ENCODE data around the gene FBXO45. TPM values are rescaled to one million over a fixed set of nuclear protein-coding genes. Genes with fewer than 3 reads are reported as not detected.
"Not testable (repeated sequence)": the region's sequence is repeated elsewhere in the genome, so short reads cannot be mapped to it uniquely, and the experiment has no call there.

FBXO45 gene, protein sequence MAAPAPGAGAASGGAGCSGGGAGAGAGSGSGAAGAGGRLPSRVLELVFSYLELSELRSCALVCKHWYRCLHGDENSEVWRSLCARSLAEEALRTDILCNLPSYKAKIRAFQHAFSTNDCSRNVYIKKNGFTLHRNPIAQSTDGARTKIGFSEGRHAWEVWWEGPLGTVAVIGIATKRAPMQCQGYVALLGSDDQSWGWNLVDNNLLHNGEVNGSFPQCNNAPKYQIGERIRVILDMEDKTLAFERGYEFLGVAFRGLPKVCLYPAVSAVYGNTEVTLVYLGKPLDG
- polyA plus RNA-seq (2013, experiment 1 of 4): 16.7 TPM
- 17.9 TPM for polyA plus RNA-seq (2013, experiment 2 of 4)
- polyA plus RNA-seq (2013, experiment 3 of 4): 10.9 TPM
- polyA plus RNA-seq (2013, experiment 4 of 4): 11.1 TPM

DNA sequence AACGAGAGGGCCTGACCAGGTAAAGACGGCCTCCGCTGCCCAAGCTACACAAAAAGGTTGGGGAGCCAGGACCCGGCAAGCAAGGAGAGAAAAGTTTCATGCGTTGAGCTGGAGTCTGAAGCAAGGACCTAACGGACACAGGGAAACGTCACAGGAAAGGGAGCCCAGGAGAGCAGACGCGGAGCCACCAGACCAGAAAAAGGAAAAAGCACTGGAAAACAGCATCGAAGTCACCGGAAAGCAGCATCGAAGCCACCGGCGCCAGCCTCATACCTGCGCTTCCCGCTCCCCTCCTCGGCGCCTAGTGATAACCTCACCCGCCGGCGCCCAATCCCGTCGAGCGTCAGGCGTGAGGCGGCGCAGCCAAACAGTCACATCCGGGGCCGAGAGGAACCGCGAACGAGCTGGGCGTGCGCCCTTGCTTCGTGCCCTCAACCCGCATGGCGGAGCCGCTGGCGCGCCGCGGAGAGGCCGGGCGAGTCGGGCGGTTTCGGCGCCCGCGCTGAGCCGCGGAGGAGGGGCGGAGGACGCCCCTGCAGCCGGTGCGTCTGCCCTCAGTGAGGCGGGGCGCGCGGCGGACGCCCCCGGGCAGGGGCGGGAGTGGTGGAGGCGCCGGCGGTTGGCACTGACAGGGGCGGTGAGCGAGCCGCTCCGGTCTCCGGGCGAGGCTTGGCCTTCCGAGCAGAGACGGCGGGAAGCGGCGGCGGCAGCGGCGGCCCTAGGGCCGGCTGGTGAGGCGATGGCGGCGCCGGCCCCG, at the start of gene FBXO45, which contains the start of gene WDR53:
FBXO45 (plus strand) TSS at position 415 of the 757 bp plus-strand sequence; CDS start at position 740, 325 bp downstream.
WDR53 (minus strand) TSS at position 309 of the 757 bp plus-strand sequence. CDS start 7,079 bp downstream, outside the sequence.
- no peaks in the 10 kb centered on the region for H3K9me3 ChIP-seq (ENCODE audit: control insufficient read depth, low read length)
- H3K27ac ChIP-seq (ENCODE audit: insufficient read depth, low read depth, low read length, poor library complexity, severe bottlenecking): peak within 1 kb of the TSS; percentile 75
- 1% methylated on average over 87 of the region's 87 CpGs for WGBS, 2 experiments
- no peaks in the 10 kb centered on the region for H3K27me3 ChIP-seq (ENCODE audit: control insufficient read depth, insufficient read depth, low read length, poor library complexity, severe bottlenecking)
- H3K4me3 ChIP-seq (ENCODE audit: insufficient read depth, low read depth, low read length): peak within 1 kb of the TSS; percentile 78
- no peaks in the 10 kb centered on the region for H3K36me3 ChIP-seq (ENCODE audit: control insufficient read depth, insufficient read depth, low read length)
- H3K4me1 ChIP-seq (ENCODE audit: control insufficient read depth, insufficient read depth, low read length): peaks cover 5% of the 10 kb centered on the region

DNA sequence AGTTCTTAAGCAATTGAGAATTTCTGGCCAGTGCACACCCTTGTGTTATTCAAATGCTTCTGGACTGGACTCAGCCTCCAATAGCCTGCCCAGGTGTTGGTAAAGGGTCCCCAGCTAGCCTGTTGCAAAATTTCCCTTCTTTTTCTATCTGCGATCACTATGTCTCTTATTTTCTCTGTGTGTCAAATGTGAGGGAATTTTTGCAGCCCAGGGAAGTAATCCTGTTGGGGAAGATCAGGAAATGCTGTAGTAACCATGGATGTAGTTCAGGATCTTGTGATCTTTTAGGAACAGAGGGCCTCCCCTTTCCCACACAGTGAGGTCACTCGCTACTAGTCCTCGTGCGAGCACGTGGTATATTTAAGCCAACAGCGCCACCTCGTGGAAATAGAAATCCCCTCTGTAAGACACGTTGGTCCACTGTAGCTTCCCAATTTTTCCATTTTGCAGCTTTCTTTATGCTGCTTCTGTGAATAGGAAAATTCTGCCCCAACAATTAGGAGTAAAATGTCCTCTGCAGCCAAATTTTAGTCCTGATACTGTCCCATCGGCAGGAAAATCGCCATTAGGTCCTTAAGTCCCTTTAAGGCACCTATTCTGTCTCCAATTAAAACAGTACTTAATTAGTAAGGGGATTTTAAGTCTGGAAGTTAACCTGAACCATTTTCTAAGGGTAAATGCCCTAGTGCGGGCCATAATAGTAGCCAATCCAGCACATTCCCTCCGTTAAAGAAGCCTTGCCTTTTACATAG, 49.3 kb upstream of the FBXO45 start:
- no peaks in the 10 kb centered on the region for H3K27me3 ChIP-seq (ENCODE audit: control insufficient read depth, insufficient read depth, low read length, poor library complexity, severe bottlenecking)
- no peak overlapping the region for H3K27ac ChIP-seq (ENCODE audit: insufficient read depth, low read depth, low read length, poor library complexity, severe bottlenecking)
- H3K9me3 ChIP-seq (ENCODE audit: control insufficient read depth, low read length): peaks cover 4% of the 10 kb centered on the region
- no peak overlapping the region for H3K4me3 ChIP-seq (ENCODE audit: insufficient read depth, low read depth, low read length)
- WGBS, 2 experiments: 64 to 65% methylated on average over 12 of the region's 12 CpGs
- H3K36me3 ChIP-seq (ENCODE audit: control insufficient read depth, insufficient read depth, low read length): no peaks in the 10 kb centered on the region
- no peaks in the 10 kb centered on the region for H3K4me1 ChIP-seq (ENCODE audit: control insufficient read depth, insufficient read depth, low read length)

DNA sequence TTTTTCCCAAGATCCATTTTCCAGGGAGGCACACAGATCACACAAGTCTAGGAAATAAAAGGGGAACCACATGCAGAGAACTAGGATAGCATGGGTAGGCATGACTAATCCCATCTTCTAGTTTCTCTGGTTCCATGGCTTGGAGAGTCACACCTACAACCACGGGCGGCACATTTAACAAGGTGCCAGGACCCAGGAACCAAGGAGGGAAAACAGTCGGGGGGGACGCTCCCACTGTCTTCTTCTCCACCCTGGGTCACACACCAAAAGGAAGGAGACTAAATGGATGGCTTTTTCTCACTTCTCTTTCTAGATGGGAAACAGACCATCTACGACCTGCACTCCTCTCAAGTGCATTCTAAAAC, 48.8 kb upstream of the FBXO45 start:
- H3K27me3 ChIP-seq (ENCODE audit: control insufficient read depth, insufficient read depth, low read length, poor library complexity, severe bottlenecking): no peaks in the 10 kb centered on the region
- H3K4me1 ChIP-seq (ENCODE audit: control insufficient read depth, insufficient read depth, low read length): no peaks in the 10 kb centered on the region
- no peak overlapping the region for H3K4me3 ChIP-seq (ENCODE audit: insufficient read depth, low read depth, low read length)
- no peaks in the 10 kb centered on the region for H3K36me3 ChIP-seq (ENCODE audit: control insufficient read depth, insufficient read depth, low read length)
- peaks cover 4% of the 10 kb centered on the region for H3K9me3 ChIP-seq (ENCODE audit: control insufficient read depth, low read length)
- H3K27ac ChIP-seq (ENCODE audit: insufficient read depth, low read depth, low read length, poor library complexity, severe bottlenecking): no peak overlapping the region
- 85 to 88% methylated on average over 5 of the region's 5 CpGs for WGBS, 2 experiments

DNA sequence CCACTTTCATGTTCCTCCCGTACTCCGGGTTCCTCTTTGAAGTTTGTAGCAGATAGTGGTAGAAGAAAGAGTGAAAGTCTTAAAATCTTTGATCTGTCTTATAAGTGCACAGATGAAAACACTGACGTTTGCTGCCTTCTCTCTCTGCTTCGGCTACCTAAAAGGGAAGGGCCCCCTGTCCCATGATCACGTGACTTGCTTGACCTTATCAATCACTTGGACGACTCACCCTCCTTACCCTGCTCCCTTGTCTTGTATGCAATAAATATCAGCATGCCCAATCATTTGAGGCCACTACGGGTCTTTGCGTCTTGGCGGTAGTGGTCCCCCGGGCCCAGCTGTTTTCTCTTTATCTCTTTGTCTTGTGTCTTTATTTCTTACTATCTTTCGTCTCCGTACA, 47.2 kb upstream of the FBXO45 start:
- H3K9me3 ChIP-seq (ENCODE audit: control insufficient read depth, low read length); H3K36me3 ChIP-seq (ENCODE audit: control insufficient read depth, insufficient read depth, low read length); H3K4me1 ChIP-seq (ENCODE audit: control insufficient read depth, insufficient read depth, low read length); H3K27me3 ChIP-seq (ENCODE audit: control insufficient read depth, insufficient read depth, low read length, poor library complexity, severe bottlenecking); H3K27ac ChIP-seq (ENCODE audit: insufficient read depth, low read depth, low read length, poor library complexity, severe bottlenecking); H3K4me3 ChIP-seq (ENCODE audit: insufficient read depth, low read depth, low read length): not testable (repeated sequence)
- 85 to 86% methylated on average over 12 of the region's 12 CpGs for WGBS, 2 experiments

DNA sequence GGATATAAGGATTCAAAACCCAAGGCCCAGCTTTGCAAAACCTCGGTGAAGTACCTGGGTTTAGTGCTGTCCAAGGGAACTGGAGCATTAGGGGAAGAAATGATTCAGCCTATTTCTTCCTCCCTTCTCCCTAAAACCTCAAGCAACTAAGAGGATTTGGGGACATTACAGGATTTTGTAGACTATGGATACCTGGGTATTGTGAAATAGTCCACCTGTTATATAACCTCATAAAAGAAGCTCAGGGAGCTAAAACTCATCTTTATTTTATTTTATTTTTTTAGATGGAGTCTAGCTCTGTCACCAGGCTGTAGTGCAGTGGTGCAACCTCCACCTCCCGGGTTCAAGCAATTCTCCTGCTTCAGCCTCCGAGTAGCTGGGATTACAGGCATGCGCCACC, 44.6 kb upstream of the FBXO45 start:
- no peaks in the 10 kb centered on the region for H3K4me1 ChIP-seq (ENCODE audit: control insufficient read depth, insufficient read depth, low read length)
- no peak overlapping the region for H3K27ac ChIP-seq (ENCODE audit: insufficient read depth, low read depth, low read length, poor library complexity, severe bottlenecking)
- no peak overlapping the region for H3K4me3 ChIP-seq (ENCODE audit: insufficient read depth, low read depth, low read length)
- no peaks in the 10 kb centered on the region for H3K36me3 ChIP-seq (ENCODE audit: control insufficient read depth, insufficient read depth, low read length)
- H3K27me3 ChIP-seq (ENCODE audit: control insufficient read depth, insufficient read depth, low read length, poor library complexity, severe bottlenecking): peaks cover 4% of the 10 kb centered on the region
- WGBS, 2 experiments: 94 to 96% methylated on average over 4 of the region's 4 CpGs
- H3K9me3 ChIP-seq (ENCODE audit: control insufficient read depth, low read length): peaks cover 4% of the 10 kb centered on the region

DNA sequence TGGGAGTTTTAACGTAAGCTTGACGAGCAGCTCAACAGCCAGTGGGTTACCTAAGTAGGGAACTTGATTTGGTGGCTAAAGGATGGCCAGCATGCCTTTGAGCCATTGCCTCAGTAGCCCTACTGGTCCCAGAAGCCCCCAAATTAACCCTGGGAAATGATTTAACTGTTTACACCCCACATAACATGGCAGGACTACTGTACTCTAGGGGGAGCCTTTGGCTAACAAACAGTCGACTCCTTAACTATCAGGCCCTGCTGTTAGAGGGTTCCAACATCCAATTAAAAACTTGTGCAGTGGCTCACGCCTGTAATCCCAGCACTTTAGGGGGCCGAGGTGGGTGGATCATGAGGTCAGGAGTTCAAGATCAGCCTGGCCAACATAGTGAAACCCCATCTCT, 43.9 kb upstream of the FBXO45 start:
- 68 to 72% methylated on average over 5 of the region's 5 CpGs for WGBS, 2 experiments
- no peak overlapping the region for H3K27ac ChIP-seq (ENCODE audit: insufficient read depth, low read depth, low read length, poor library complexity, severe bottlenecking)
- H3K9me3 ChIP-seq (ENCODE audit: control insufficient read depth, low read length): peaks cover 4% of the 10 kb centered on the region
- no peaks in the 10 kb centered on the region for H3K36me3 ChIP-seq (ENCODE audit: control insufficient read depth, insufficient read depth, low read length)
- H3K27me3 ChIP-seq (ENCODE audit: control insufficient read depth, insufficient read depth, low read length, poor library complexity, severe bottlenecking): peaks cover 4% of the 10 kb centered on the region
- H3K4me1 ChIP-seq (ENCODE audit: control insufficient read depth, insufficient read depth, low read length): no peaks in the 10 kb centered on the region
- H3K4me3 ChIP-seq (ENCODE audit: insufficient read depth, low read depth, low read length): no peak overlapping the region

DNA sequence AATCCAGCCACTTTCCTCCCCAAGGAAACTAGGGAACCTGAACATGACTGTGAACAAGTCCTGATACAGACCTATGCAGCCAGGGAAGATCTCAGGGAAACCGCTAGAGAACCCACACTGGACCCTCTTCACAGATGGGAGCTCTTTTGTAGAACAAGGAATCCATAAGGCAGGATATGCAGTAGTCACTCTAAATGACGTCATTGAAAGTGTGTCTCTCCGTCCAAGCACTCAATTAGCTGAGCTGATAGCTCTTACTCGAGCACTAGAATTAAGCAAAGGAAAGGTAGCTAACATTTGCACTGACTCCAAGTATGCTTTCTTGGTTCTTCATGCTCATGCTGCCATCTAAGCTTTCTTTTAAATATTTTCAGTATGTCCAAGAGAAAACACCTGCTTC, 43.3 kb upstream of the FBXO45 start:
- WGBS, 2 experiments: 92 to 95% methylated on average over 4 of the region's 4 CpGs
- Histone ChIP-seq H3K36me3 (ENCODE audit: control insufficient read depth, insufficient read depth, low read length) (no peaks in the 10 kb centered on the region), H3K4me3 (ENCODE audit: insufficient read depth, low read depth, low read length) (no peak overlapping the region), H3K4me1 (ENCODE audit: control insufficient read depth, insufficient read depth, low read length) (no peaks in the 10 kb centered on the region), H3K27me3 (ENCODE audit: control insufficient read depth, insufficient read depth, low read length, poor library complexity, severe bottlenecking) (peaks cover 4% of the 10 kb centered on the region), H3K27ac (ENCODE audit: insufficient read depth, low read depth, low read length, poor library complexity, severe bottlenecking) (no peak overlapping the region), H3K9me3 (ENCODE audit: control insufficient read depth, low read length) (peaks cover 4% of the 10 kb centered on the region)

DNA sequence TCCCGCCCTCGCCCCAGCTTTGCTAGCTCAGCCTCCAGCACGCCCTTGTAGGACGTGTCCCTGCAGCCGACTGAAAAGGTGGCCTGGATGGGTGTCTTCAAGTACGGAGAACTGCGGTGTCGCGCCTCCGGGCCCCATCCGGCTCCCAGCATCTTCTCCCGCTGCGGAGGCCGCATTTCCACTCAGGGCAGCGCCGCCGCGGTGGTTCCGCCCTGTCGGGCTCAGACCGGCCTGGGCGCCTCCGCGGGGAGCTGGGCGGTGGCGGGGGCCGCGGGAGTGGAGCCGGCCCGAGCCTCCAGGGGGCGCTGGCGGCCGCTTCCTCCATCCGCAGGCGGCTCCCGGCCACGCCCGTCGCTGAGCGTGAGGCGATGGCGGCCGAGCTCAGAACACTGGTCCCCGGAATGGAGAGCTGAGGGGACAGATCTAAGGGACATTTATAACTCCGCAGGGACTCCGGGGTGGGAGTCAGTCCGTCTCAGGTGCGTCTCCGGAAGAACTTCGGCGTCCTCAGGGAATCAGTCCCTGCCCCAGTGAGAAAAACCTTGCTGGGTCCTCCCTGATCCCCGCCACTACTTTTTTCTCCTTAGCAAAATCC, 39.7 kb upstream of the FBXO45 start:
- no peaks in the 10 kb centered on the region for H3K36me3 ChIP-seq (ENCODE audit: control insufficient read depth, insufficient read depth, low read length)
- no peak overlapping the region for H3K27ac ChIP-seq (ENCODE audit: insufficient read depth, low read depth, low read length, poor library complexity, severe bottlenecking)
- WGBS, 2 experiments: 41 to 46% methylated on average over 52 of the region's 52 CpGs
- H3K4me3 ChIP-seq (ENCODE audit: insufficient read depth, low read depth, low read length): peak overlapping the region; percentile 23
- no peaks in the 10 kb centered on the region for H3K9me3 ChIP-seq (ENCODE audit: control insufficient read depth, low read length)
- H3K27me3 ChIP-seq (ENCODE audit: control insufficient read depth, insufficient read depth, low read length, poor library complexity, severe bottlenecking): peaks cover 4% of the 10 kb centered on the region
- no peaks in the 10 kb centered on the region for H3K4me1 ChIP-seq (ENCODE audit: control insufficient read depth, insufficient read depth, low read length)

DNA sequence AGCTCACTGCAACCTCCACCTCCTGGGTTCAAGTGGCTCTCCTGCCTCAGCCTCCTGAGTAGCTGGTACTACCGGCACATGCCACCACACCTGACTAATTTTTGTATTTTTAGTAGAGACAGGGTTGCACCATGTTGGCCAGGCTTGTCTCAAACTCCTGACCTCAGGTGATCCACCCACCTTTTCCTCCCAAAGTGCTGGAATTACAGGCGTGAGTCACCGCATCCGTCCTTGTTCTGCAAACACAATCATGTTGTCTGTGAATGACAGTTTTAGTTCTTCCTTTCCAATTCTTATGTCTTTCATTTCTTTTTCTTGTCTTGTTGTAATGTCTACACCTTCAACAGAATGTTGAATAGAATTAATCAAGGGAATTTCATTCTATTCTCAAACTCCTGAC, 37.0 kb upstream of the FBXO45 start:
- 91 to 95% methylated on average over 4 of the region's 4 CpGs for WGBS, 2 experiments
- H3K4me1 ChIP-seq (ENCODE audit: control insufficient read depth, insufficient read depth, low read length): no peaks in the 10 kb centered on the region
- no peak overlapping the region for H3K4me3 ChIP-seq (ENCODE audit: insufficient read depth, low read depth, low read length)
- peaks cover 4% of the 10 kb centered on the region for H3K27me3 ChIP-seq (ENCODE audit: control insufficient read depth, insufficient read depth, low read length, poor library complexity, severe bottlenecking)
- no peaks in the 10 kb centered on the region for H3K9me3 ChIP-seq (ENCODE audit: control insufficient read depth, low read length)
- H3K36me3 ChIP-seq (ENCODE audit: control insufficient read depth, insufficient read depth, low read length): no peaks in the 10 kb centered on the region
- no peak overlapping the region for H3K27ac ChIP-seq (ENCODE audit: insufficient read depth, low read depth, low read length, poor library complexity, severe bottlenecking)

All from ectodermal cell (in vitro differentiated cells).